Left ventricle myocardium inferior (tissue), 1 donor: ENCODE measurements around the gene EVA1A. TPM values are rescaled to one million over a fixed set of nuclear protein-coding genes. Genes with fewer than 3 reads are reported as not detected.

ENCODE experiments used
- DNase-seq: peaks from one replicate; pipeline ENCODE4 v3.0.0-alpha.2; 2020
- H3K27ac ChIP-seq: fragments of 200-600 bp; replicated peaks from 2 replicates; pipeline ENCODE4 v1.8.0; 2021
- H3K27me3 ChIP-seq: fragments of 200-600 bp; 2 replicates; pipeline ENCODE4 v1.8.0; 2021; ENCODE audit warnings: low read depth
- H3K36me3 ChIP-seq: fragments of 200-600 bp; 2 replicates; pipeline ENCODE4 v1.8.0; 2021
- H3K4me1 ChIP-seq: fragments of 200-600 bp; 2 replicates; pipeline ENCODE4 v1.8.0; 2021
- H3K4me3 ChIP-seq: fragments of 200-600 bp; 2 replicates; pipeline ENCODE4 v1.8.0; 2021; ENCODE audit warnings: mild to moderate bottlenecking, moderate library complexity
- H3K9me3 ChIP-seq: fragments of 200-600 bp; replicated peaks from 2 replicates; pipeline ENCODE4 v1.8.0; 2021
- intact Hi-C: fragments of 100-400 bp; cut with micrococcal nuclease; formaldehyde crosslinking; loops from one replicate; pipeline ENCODE4 v1.11.0; 2022
- total RNA-seq: library from RNA; stranded (reverse); fragmentation: NEBNext Ultra II Directional; extraction: Animal tissue kit (Norgen Biotek cat#: 25700); gene quantifications from one replicate; pipeline ENCODE4 v1.2.1, GENCODE V29; 2021
- TF ChIP-seq, protein P1 (sequence below): fragments of 200-600 bp; IDR thresholded peaks from 2 replicates; pipeline ENCODE4 v1.8.0; 2021; ENCODE audit warnings: antibody characterized with exemption, mild to moderate bottlenecking, borderline replicate concordance
- donor health status: DM: no; HTN: yes; CAD: no; lungs with severe emphysema.

Gene EVA1A
- total RNA-seq, 1 donor from 2014 or later, result 0.41 TPM

GRCh38 chr2:75526842-75527241 is 33.9 kb downstream of the EVA1A start:
- H3K36me3 ChIP-seq, result no peaks in the 10 kb centered on the region
- no peaks in the 10 kb centered on the region for H3K9me3 ChIP-seq
- no peak for DNase-seq
- no peaks in the 10 kb centered on the region for H3K4me1 ChIP-seq
- intact Hi-C loops, result no loop called here
- no peaks in the 10 kb centered on the region for H3K27me3 ChIP-seq
- H3K27ac ChIP-seq, result no peak overlapping the region
- TF ChIP-seq, protein P1, sequence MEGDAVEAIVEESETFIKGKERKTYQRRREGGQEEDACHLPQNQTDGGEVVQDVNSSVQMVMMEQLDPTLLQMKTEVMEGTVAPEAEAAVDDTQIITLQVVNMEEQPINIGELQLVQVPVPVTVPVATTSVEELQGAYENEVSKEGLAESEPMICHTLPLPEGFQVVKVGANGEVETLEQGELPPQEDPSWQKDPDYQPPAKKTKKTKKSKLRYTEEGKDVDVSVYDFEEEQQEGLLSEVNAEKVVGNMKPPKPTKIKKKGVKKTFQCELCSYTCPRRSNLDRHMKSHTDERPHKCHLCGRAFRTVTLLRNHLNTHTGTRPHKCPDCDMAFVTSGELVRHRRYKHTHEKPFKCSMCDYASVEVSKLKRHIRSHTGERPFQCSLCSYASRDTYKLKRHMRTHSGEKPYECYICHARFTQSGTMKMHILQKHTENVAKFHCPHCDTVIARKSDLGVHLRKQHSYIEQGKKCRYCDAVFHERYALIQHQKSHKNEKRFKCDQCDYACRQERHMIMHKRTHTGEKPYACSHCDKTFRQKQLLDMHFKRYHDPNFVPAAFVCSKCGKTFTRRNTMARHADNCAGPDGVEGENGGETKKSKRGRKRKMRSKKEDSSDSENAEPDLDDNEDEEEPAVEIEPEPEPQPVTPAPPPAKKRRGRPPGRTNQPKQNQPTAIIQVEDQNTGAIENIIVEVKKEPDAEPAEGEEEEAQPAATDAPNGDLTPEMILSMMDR, result no peak
- H3K4me3 ChIP-seq, result no peak overlapping the region

DNA sequence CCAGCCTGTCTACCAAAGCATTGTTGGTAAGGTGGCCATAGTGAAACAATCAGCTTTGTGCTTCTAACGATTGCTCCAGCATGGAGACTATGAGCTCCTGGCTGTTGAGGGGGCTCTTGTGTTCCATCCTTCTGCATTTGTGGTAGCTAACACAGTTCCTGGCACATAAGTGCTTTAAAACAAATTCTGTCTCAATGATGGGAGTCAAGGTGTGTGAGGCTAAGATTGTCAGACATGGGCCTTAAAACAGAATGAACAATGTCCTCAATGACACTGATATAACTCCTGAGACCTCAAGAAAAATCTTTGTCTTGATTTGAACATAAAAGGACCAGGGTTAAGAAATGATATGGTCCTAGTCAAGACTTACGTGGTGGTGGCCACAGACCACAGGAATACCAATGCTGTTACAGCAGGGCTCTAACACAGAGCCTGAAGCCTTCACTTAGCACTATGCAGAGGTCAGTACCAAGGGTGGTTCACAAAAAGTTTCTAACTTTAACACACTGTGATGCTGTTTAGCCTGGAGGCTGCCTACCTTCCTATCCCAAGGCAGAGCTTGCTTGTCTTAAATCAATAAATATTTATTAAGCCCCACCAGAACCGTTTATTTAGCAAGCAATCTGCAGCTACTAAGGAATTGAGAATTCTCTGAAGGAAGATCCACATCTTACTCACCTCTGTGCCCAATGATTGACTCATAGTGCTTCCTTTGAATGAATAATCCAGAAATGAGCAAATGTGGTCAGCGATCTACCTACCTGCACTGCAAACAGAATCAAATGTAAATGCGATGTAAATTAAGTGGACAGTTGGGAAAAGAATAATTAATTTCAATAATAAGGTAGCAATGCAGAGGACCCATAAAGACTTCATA is 35.1 kb downstream of the EVA1A start:
- TF ChIP-seq, protein P1, result no peak

DNA sequence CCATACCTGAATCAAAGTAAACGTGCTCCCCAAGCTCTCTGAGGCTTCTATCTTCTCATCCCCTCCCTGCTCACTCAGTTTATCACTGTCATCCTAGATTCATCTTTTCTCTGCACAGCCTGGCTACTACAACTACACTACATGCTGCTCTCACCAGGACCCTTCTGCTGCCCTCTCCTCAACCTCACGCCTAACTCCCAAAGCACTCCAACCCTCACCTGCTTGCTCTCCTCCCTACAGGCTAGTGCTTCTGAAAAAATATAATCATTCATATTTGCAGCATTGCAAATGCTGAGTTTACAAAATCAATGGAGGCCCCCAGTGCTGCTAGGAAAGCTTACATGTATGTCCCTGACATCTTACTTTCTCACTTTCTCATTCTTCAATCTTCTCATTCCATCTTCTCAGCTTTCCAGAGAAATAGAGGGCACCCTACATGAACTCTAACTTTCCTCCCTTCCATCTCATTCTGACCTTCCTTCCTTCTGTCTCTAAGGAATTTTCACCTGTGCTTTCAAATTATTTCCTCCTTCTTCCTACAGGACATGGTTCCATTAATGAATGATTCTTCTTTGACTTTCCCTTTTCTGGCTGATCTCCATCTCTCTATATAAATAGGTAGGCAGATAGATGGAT is 36.3 kb downstream of the EVA1A start:
- TF ChIP-seq, protein P1, result no peak
- Histone ChIP-seq H3K4me3 (no peak overlapping the region), H3K27ac (no peak overlapping the region), H3K4me1 (no peaks in the 10 kb centered on the region), H3K27me3 (no peaks in the 10 kb centered on the region), H3K36me3 (no peaks in the 10 kb centered on the region), H3K9me3 (no peaks in the 10 kb centered on the region)
- DNase-seq, result no peak
- intact Hi-C loops, result no loop called here

More for the DNA sequence above, 35.1 kb downstream of the EVA1A start:
- intact Hi-C loops, result no loop called here
- no peaks in the 10 kb centered on the region for H3K4me1 ChIP-seq
- no peaks in the 10 kb centered on the region for H3K36me3 ChIP-seq
- H3K4me3 ChIP-seq, result no peak overlapping the region
- H3K27me3 ChIP-seq, result no peaks in the 10 kb centered on the region
- no peak for DNase-seq
- H3K9me3 ChIP-seq, result no peaks in the 10 kb centered on the region
- no peak overlapping the region for H3K27ac ChIP-seq

DNA sequence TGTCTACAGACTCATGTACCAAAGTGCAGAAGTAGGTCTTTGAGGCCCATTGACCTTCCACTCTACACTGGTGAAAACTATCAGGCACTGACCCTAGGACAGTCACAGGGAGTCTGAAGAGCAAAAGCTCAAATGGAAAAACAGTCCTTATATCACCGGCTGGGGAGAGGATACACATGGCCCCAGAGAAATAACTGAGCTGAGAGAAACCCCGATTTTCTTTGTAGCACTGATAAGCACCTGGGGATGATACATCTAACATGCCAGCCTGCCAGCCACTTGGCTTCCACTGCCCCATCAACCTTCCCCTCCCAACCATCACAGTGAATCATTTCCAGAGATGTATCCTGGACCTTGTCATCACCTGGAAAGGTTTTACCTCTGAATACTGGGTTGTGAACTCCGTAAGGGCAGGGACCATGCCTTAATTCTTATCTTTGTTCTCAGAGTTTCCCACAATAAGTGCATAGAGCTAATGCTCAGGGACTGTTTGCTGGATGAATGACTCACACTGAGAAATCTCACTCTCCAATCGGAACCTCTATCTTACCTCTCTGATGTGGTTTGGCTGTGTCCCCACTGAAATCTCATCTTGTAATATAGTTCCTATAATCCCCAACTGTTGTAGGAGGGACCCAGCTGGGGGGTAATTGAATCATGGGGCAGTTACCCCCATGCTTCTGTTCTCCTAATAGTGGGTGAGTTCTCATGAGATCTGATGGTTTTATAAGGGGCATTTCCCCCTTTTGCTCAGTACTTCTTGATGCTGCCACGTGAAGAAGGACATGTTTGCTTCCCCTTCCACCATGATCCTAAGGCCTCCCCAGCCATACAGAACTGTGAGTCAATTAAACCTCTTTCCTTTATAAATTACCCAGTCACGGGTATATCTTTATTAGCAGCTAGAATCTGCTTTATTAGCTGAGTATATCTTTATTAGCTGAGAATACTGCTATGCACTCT is 37.1 kb downstream of the EVA1A start:
- TF ChIP-seq, protein P1, result no peak
- DNase-seq, result no peak
- intact Hi-C loops, result no loop called here
- Histone ChIP-seq H3K4me3 (no peak overlapping the region), H3K36me3 (no peaks in the 10 kb centered on the region), H3K27ac (no peak overlapping the region), H3K9me3 (no peaks in the 10 kb centered on the region), H3K27me3 (no peaks in the 10 kb centered on the region), H3K4me1 (no peaks in the 10 kb centered on the region)
